WTC11 (cell line): Measurements from ENCODE around the gene PCDHA11.

ENCODE experiments used
- ESRRA ChIP-seq: sonication (generic); formaldehyde crosslinking; IDR thresholded peaks from 2 replicates; pipeline ENCODE4 v1.8.1; 2022; ENCODE audit warnings: mild to moderate bottlenecking, missing genetic modification reagents, borderline replicate concordance
- ETV6 ChIP-seq: sonication (generic); formaldehyde crosslinking; IDR thresholded peaks from 2 replicates; pipeline ENCODE4 v1.8.1; 2022; ENCODE audit warnings: mild to moderate bottlenecking, missing genetic modification reagents
- FOXK1 ChIP-seq: sonication (generic); formaldehyde crosslinking; IDR thresholded peaks from 2 replicates; pipeline ENCODE4 v1.8.0; 2022; ENCODE audit warnings: mild to moderate bottlenecking, moderate library complexity, missing genetic modification reagents
- MLX ChIP-seq: sonication (generic); formaldehyde crosslinking; IDR thresholded peaks from 2 replicates; pipeline ENCODE4 v1.8.1; 2023; ENCODE audit warnings: mild to moderate bottlenecking, missing genetic modification reagents, moderate library complexity
- PRDM15 ChIP-seq: sonication (generic); formaldehyde crosslinking; IDR thresholded peaks from 2 replicates; pipeline ENCODE4 v1.8.0; 2022; ENCODE audit warnings: missing genetic modification reagents
- SP1 ChIP-seq: sonication (generic); formaldehyde crosslinking; conservative IDR thresholded peaks from 2 replicates; pipeline ENCODE4 v1.8.1; 2022; ENCODE audit warnings: missing genetic modification reagents
- ZNF232 ChIP-seq: sonication (generic); formaldehyde crosslinking; IDR thresholded peaks from 2 replicates; pipeline ENCODE4 v1.8.0; 2022; ENCODE audit warnings: mild to moderate bottlenecking, missing genetic modification reagents
- TF ChIP-seq, protein P1 (sequence below): fragments of 200-600 bp; IDR thresholded peaks from 2 replicates; pipeline ENCODE4 v1.8.0; 2022; ENCODE audit warnings: antibody characterized with exemption
- TF ChIP-seq, protein P2 (sequence below): sonication (generic); formaldehyde crosslinking; IDR thresholded peaks from 2 replicates; pipeline ENCODE4 v1.8.0; 2022; ENCODE audit warnings: mild to moderate bottlenecking, missing genetic modification reagents

GRCh38 chr5:140882591-140882899 lies 13.8 kb downstream of the PCDHA11 start:
- TF ChIP-seq, protein P1, sequence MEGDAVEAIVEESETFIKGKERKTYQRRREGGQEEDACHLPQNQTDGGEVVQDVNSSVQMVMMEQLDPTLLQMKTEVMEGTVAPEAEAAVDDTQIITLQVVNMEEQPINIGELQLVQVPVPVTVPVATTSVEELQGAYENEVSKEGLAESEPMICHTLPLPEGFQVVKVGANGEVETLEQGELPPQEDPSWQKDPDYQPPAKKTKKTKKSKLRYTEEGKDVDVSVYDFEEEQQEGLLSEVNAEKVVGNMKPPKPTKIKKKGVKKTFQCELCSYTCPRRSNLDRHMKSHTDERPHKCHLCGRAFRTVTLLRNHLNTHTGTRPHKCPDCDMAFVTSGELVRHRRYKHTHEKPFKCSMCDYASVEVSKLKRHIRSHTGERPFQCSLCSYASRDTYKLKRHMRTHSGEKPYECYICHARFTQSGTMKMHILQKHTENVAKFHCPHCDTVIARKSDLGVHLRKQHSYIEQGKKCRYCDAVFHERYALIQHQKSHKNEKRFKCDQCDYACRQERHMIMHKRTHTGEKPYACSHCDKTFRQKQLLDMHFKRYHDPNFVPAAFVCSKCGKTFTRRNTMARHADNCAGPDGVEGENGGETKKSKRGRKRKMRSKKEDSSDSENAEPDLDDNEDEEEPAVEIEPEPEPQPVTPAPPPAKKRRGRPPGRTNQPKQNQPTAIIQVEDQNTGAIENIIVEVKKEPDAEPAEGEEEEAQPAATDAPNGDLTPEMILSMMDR: peak; percentile 21; the same call in 1 of the 2 replicates
- TF ChIP-seq ZNF232 (CRISPR knock-in tag): no peak
- TF ChIP-seq PRDM15: no peak
- no peak for TF ChIP-seq MLX (CRISPR knock-in tag)
- TF ChIP-seq ETV6: no peak
- TF ChIP-seq SP1 (CRISPR knock-in tag): no peak
- TF ChIP-seq, protein P2, sequence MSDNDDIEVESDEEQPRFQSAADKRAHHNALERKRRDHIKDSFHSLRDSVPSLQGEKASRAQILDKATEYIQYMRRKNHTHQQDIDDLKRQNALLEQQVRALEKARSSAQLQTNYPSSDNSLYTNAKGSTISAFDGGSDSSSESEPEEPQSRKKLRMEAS (CRISPR knock-in tag): no peak
- no peak for TF ChIP-seq ESRRA (CRISPR knock-in tag)
- TF ChIP-seq FOXK1 (CRISPR knock-in tag): no peak
